Skeletal muscle satellite cell (primary cell): Measurements from ENCODE around the gene BST1.
"Not testable (repeated sequence)": the region's sequence is repeated elsewhere in the genome, so short reads cannot be mapped to it uniquely, and the experiment has no call there.

ENCODE experiments used
- H3K27me3 ChIP-seq: 2 replicates; pipeline ENCODE4 v1.7.0; 2013; ENCODE audit warnings: low read length; ENCODE audit not compliant: control insufficient read depth, insufficient read depth
- H3K36me3 ChIP-seq: 2 replicates; pipeline ENCODE4 v1.7.0; 2013; ENCODE audit warnings: mild to moderate bottlenecking, control low read depth, low read length; ENCODE audit not compliant: insufficient read depth
- H3K4me1 ChIP-seq: 2 replicates; pipeline ENCODE4 v1.7.0; 2013; ENCODE audit warnings: low read length; ENCODE audit not compliant: control insufficient read depth, insufficient read depth
- H3K4me2 ChIP-seq: 2 replicates; pipeline ENCODE4 v1.7.0; 2013; ENCODE audit warnings: mild to moderate bottlenecking, low read length
- H3K4me3 ChIP-seq: 2 replicates; pipeline ENCODE4 v1.7.0; 2013; ENCODE audit warnings: low read length
- H3K9ac ChIP-seq: 2 replicates; pipeline ENCODE4 v1.7.0; 2013; ENCODE audit warnings: mild to moderate bottlenecking, low read depth, low read length, moderate library complexity
- H3K9me3 ChIP-seq: replicated peaks from 2 replicates; pipeline ENCODE4 v1.7.0; 2013; ENCODE audit warnings: mild to moderate bottlenecking, control low read depth, low read length

The BST1 gene

GRCh38 chr4:15716115-15716514 lies 13.2 kb downstream of the BST1 start:
- H3K9ac ChIP-seq: no peak overlapping the region
- H3K36me3 ChIP-seq: no peaks in the 10 kb centered on the region
- H3K4me2 ChIP-seq: no peak overlapping the region
- H3K27me3 ChIP-seq: no peaks in the 10 kb centered on the region
- no peaks in the 10 kb centered on the region for H3K9me3 ChIP-seq
- H3K4me1 ChIP-seq: peaks cover 29% of the 10 kb centered on the region
- no peak overlapping the region for H3K4me3 ChIP-seq

GRCh38 chr4:15717086-15717485 lies 14.2 kb downstream of the BST1 start:
- Histone ChIP-seq H3K9me3 (no peaks in the 10 kb centered on the region), H3K36me3 (no peaks in the 10 kb centered on the region), H3K4me2 (peak overlapping the region; percentile 70), H3K9ac (peak overlapping the region; percentile 60), H3K4me3 (peak overlapping the region; percentile 26), H3K4me1 (peaks cover 29% of the 10 kb centered on the region), H3K27me3 (no peaks in the 10 kb centered on the region)

GRCh38 chr4:15717657-15718416 lies 15.0 kb downstream of the BST1 start:
- Histone ChIP-seq H3K9me3 (no peaks in the 10 kb centered on the region), H3K9ac (peak overlapping the region; percentile 60), H3K27me3 (no peaks in the 10 kb centered on the region), H3K4me1 (peaks cover 29% of the 10 kb centered on the region), H3K4me3 (no peak overlapping the region), H3K4me2 (peak overlapping the region; percentile 70), H3K36me3 (no peaks in the 10 kb centered on the region)

- no peaks in the 10 kb centered on the region for H3K9me3 ChIP-seq
- H3K36me3 ChIP-seq: no peaks in the 10 kb centered on the region
These were observed 15.6 kb downstream of the BST1 start for GRCh38 chr4:15718465-15718864.

GRCh38 chr4:15718959-15719358 lies 16.1 kb downstream of the BST1 start:
- Histone ChIP-seq H3K4me3 (no peak overlapping the region), H3K4me1 (peaks cover 33% of the 10 kb centered on the region), H3K27me3 (no peaks in the 10 kb centered on the region), H3K36me3 (no peaks in the 10 kb centered on the region), H3K4me2 (no peak overlapping the region), H3K9ac (no peak overlapping the region), H3K9me3 (no peaks in the 10 kb centered on the region)

More at GRCh38 chr4:15718465-15718864, 15.6 kb downstream of the BST1 start:
- Histone ChIP-seq H3K4me3 (no peak overlapping the region), H3K9ac (no peak overlapping the region), H3K4me1 (peaks cover 29% of the 10 kb centered on the region), H3K27me3 (no peaks in the 10 kb centered on the region), H3K4me2 (no peak overlapping the region)

GRCh38 chr4:15719506-15719905 lies 16.6 kb downstream of the BST1 start:
- H3K9me3 ChIP-seq: no peaks in the 10 kb centered on the region
- H3K27me3 ChIP-seq: no peaks in the 10 kb centered on the region
- no peaks in the 10 kb centered on the region for H3K36me3 ChIP-seq
- H3K4me2 ChIP-seq: no peak overlapping the region
- H3K4me1 ChIP-seq: peaks cover 31% of the 10 kb centered on the region
- no peak overlapping the region for H3K9ac ChIP-seq
- H3K4me3 ChIP-seq: no peak overlapping the region

GRCh38 chr4:15720851-15721250 lies 18.0 kb downstream of the BST1 start:
- Histone ChIP-seq H3K9ac (no peak overlapping the region), H3K4me1 (peaks cover 25% of the 10 kb centered on the region), H3K36me3 (no peaks in the 10 kb centered on the region), H3K4me2 (no peak overlapping the region), H3K4me3 (no peak overlapping the region), H3K9me3 (no peaks in the 10 kb centered on the region), H3K27me3 (no peaks in the 10 kb centered on the region)

- Histone ChIP-seq H3K4me3 (no peak overlapping the region), H3K9ac (no peak overlapping the region), H3K27me3 (no peaks in the 10 kb centered on the region), H3K4me2 (no peak overlapping the region), H3K4me1 (peaks cover 5% of the 10 kb centered on the region), H3K36me3 (no peaks in the 10 kb centered on the region), H3K9me3 (no peaks in the 10 kb centered on the region)
These were observed 22.7 kb downstream of the BST1 start for GRCh38 chr4:15725608-15726007.

- Histone ChIP-seq H3K4me3 (no peak overlapping the region), H3K4me2 (no peak overlapping the region), H3K9me3 (no peaks in the 10 kb centered on the region), H3K9ac (no peak overlapping the region), H3K4me1 (no peaks in the 10 kb centered on the region), H3K36me3 (no peaks in the 10 kb centered on the region), H3K27me3 (no peaks in the 10 kb centered on the region)
These were observed 27.2 kb downstream of the BST1 start for GRCh38 chr4:15729910-15730533.

- H3K4me3 ChIP-seq, H3K9ac ChIP-seq, H3K4me2 ChIP-seq, H3K36me3 ChIP-seq, H3K4me1 ChIP-seq, H3K9me3 ChIP-seq: not testable (repeated sequence)
- H3K27me3 ChIP-seq: peaks cover 12% of the 10 kb centered on the region
These were observed 30.2 kb downstream of the BST1 start for GRCh38 chr4:15733061-15733460.

GRCh38 chr4:15735536-15735935 lies 32.7 kb downstream of the BST1 start:
- H3K9ac ChIP-seq: no peak overlapping the region
- H3K36me3 ChIP-seq: no peaks in the 10 kb centered on the region
- peaks cover 12% of the 10 kb centered on the region for H3K27me3 ChIP-seq
- H3K9me3 ChIP-seq: no peaks in the 10 kb centered on the region
- no peaks in the 10 kb centered on the region for H3K4me1 ChIP-seq
- no peak overlapping the region for H3K4me3 ChIP-seq
- no peak overlapping the region for H3K4me2 ChIP-seq
